Natural killer cell (primary cell): ENCODE data around the gene WDR49. TPM values are rescaled to one million over a fixed set of nuclear protein-coding genes. Genes with fewer than 3 reads are reported as not detected.

Experiments used
- ATAC-seq, 3 donors: fragments of 150-1000 bp in 2 of 3; fragments of 200-7000 bp in 1 of 3; cut with Tn5 transposase; 1 replicate in 1 of 3; 2 replicates in 2 of 3; pipeline ENCODE4 v1.10.0; 2021; ENCODE audit warnings: mild to moderate bottlenecking in 2 of 3, moderate library complexity in 2 of 3
- DNase-seq, 2 donors: peaks; one replicate each; pipeline versions ENCODE4 v3.0.0 to v3.0.0-alpha.2; 2013 to 2021; ENCODE audit warnings: mixed read lengths in 1 of 2
- H3K27ac ChIP-seq: one replicate; pipeline ENCODE4 v1.5.1; 2013; ENCODE audit warnings: mild to moderate bottlenecking, low read length
- H3K27me3 ChIP-seq: one replicate; pipeline ENCODE4 v1.6.1; 2013; ENCODE audit warnings: low read length; ENCODE audit not compliant: control insufficient read depth, insufficient read depth
- H3K36me3 ChIP-seq: one replicate; pipeline ENCODE4 v1.6.1; 2013; ENCODE audit warnings: low read length; ENCODE audit not compliant: control insufficient read depth, insufficient read depth
- H3K4me1 ChIP-seq: one replicate; pipeline ENCODE4 v1.6.1; 2013; ENCODE audit warnings: low read length; ENCODE audit not compliant: control insufficient read depth, insufficient read depth
- H3K4me3 ChIP-seq: one replicate; pipeline ENCODE4 v1.5.1; 2013; ENCODE audit warnings: low read length
- H3K9me3 ChIP-seq: one replicate; pipeline ENCODE4 v1.6.1; 2013; ENCODE audit warnings: low read length; ENCODE audit not compliant: control insufficient read depth, insufficient read depth
- H3K27ac Mint-ChIP-seq, 2 donors: one replicate each; pipeline ENCODE4 v1.8.0; 2022; ENCODE audit warnings: mild to moderate bottlenecking in 2 of 2, mixed read lengths in 2 of 2, moderate library complexity in 1 of 2
- H3K27me3 Mint-ChIP-seq, 2 donors: one replicate each; pipeline ENCODE4 v1.8.0; 2022; ENCODE audit warnings: low read depth in 2 of 2, mixed read lengths in 2 of 2
- H3K36me3 Mint-ChIP-seq: one replicate; pipeline ENCODE4 v1.8.0; 2022; ENCODE audit warnings: mixed read lengths
- H3K4me1 Mint-ChIP-seq, 2 donors: one replicate each; pipeline ENCODE4 v1.8.0; 2022; ENCODE audit warnings: mixed read lengths in 2 of 2
- H3K4me3 Mint-ChIP-seq: one replicate; pipeline ENCODE4 v1.8.0; 2022; ENCODE audit warnings: mild to moderate bottlenecking, moderate library complexity, mixed read lengths
- H3K9me3 Mint-ChIP-seq, 2 donors: one replicate each; pipeline ENCODE4 v1.8.0; 2022; ENCODE audit warnings: mixed read lengths in 2 of 2
- WGBS: methylation state at CpG from one replicate; pipeline ENCODE4 v1.1.7; 2013; ENCODE audit warnings: missing lambda C conversion rate; ENCODE audit not compliant: insufficient coverage; 5-methylcytosine and 5-hydroxymethylcytosine counted together
- intact Hi-C: fragments of 100-400 bp; cut with micrococcal nuclease; formaldehyde crosslinking; loops from one replicate; pipeline ENCODE4 v1.14.2; 2022
- total RNA-seq, 4 donors: library from RNA; stranded (reverse); fragments of 120-200 nt in 1 of 4; gene quantifications; one replicate each; pipeline versions ENCODE4 v1.2.3 to v1.2.4, GENCODE V29; 2013 to 2022
- TF ChIP-seq, protein P1 (sequence below): fragments of 200-600 bp; IDR thresholded peaks from one replicate; pipeline ENCODE4 v1.8.0; 2022; ENCODE audit warnings: antibody characterized with exemption

WDR49 gene
- total RNA-seq, 3 donors from 2014 or later (not counting 1 experiment from before 2014, with no cell fraction given): 1.4 to 1.9 (median 1.5) TPM

DNA sequence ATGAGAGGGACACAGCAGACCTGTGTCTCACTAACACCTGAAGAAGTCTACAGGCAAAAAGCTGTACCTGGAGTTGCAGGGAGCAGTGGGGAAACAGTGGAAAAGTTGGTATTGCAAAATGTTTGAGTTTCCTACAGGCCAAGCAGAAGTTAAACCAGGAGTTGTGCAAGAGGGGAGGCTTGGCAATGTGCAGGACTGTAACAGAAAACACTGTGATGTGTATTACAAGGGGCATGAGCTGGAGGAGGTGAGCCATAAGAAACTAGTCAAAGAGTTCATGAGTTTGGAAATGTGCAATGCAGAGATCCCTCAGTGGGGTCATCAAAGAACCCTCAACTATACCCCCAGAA is 132.8 kb downstream of the WDR49 start:
- TF ChIP-seq, protein P1, sequence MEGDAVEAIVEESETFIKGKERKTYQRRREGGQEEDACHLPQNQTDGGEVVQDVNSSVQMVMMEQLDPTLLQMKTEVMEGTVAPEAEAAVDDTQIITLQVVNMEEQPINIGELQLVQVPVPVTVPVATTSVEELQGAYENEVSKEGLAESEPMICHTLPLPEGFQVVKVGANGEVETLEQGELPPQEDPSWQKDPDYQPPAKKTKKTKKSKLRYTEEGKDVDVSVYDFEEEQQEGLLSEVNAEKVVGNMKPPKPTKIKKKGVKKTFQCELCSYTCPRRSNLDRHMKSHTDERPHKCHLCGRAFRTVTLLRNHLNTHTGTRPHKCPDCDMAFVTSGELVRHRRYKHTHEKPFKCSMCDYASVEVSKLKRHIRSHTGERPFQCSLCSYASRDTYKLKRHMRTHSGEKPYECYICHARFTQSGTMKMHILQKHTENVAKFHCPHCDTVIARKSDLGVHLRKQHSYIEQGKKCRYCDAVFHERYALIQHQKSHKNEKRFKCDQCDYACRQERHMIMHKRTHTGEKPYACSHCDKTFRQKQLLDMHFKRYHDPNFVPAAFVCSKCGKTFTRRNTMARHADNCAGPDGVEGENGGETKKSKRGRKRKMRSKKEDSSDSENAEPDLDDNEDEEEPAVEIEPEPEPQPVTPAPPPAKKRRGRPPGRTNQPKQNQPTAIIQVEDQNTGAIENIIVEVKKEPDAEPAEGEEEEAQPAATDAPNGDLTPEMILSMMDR: no peak
- H3K27ac ChIP-seq: no peak overlapping the region
- intact Hi-C loops: no loop called here
- H3K36me3 ChIP-seq: no peaks in the 10 kb centered on the region
- no peaks in the 10 kb centered on the region for H3K4me1 ChIP-seq
- Mint-ChIP-seq H3K27ac (no peak overlapping the region), H3K36me3 (no peaks in the 10 kb centered on the region), H3K9me3 (peaks cover 0 to 5% of the 10 kb centered on the region in 2 donors), H3K27me3 (no peaks in the 10 kb centered on the region), H3K4me3 (no peak overlapping the region), H3K4me1 (no peaks in the 10 kb centered on the region)
- H3K27me3 ChIP-seq: no peaks in the 10 kb centered on the region
- ATAC-seq (peak in 1 of 3 donors; percentile 24), DNase-seq (peak in 1 of 2 donors; percentile 2)
- H3K4me3 ChIP-seq: no peak overlapping the region
- H3K9me3 ChIP-seq: no peaks in the 10 kb centered on the region

DNA sequence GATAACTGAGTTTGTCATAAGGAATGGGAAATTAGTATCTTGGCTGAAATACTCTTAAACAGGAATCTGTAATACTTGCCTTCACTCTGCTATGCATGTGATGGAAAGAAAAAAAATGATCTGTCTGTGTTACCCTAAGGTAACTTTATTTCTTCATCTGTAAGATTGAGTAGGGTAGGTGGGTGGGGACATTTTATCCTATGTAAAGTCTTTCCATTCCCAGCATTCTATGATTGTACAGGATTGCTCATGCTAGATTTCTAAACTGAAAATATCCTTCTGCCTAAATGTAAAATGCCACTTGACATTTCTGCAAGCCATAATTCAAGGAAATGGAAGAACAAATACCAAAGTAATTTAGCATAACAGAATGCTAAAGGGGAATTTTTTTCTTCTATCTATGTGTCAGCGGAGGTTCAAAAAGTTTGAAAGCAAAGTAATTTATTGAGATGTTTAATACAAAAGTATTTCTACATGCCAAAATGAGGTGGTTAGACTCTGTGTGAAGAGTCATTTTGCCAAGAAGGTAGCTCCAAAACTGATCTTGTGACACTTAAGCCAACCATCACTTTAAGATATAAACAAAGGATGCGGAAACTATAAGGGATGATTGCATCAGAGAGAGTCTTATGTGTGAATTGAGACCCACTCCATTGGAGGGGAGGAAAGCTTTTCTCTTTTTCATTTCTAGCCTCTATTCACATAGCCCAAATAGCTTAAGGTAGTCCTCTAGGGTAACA is 133.3 kb downstream of the WDR49 start:
- intact Hi-C loops: no loop called here
- Mint-ChIP-seq H3K27me3 (no peaks in the 10 kb centered on the region), H3K27ac (no peak overlapping the region), H3K36me3 (no peaks in the 10 kb centered on the region), H3K4me1 (no peaks in the 10 kb centered on the region), H3K9me3 (peaks cover 3 to 7% of the 10 kb centered on the region in 2 donors), H3K4me3 (no peak overlapping the region)
- Histone ChIP-seq H3K4me1 (no peaks in the 10 kb centered on the region), H3K4me3 (no peak overlapping the region), H3K27ac (no peak overlapping the region), H3K9me3 (no peaks in the 10 kb centered on the region), H3K27me3 (no peaks in the 10 kb centered on the region), H3K36me3 (no peaks in the 10 kb centered on the region)
- DNase-seq: no peak
- TF ChIP-seq, protein P1: no peak
- WGBS: 100% methylated on average over 1 of the region's 2 CpGs
- peak in 1 of 3 donors; percentile 14 for ATAC-seq

- Mint-ChIP-seq H3K4me1 (no peaks in the 10 kb centered on the region), H3K36me3 (no peaks in the 10 kb centered on the region), H3K4me3 (no peak overlapping the region), H3K27ac (no peak overlapping the region), H3K9me3 (peaks cover 0 to 4% of the 10 kb centered on the region in 2 donors), H3K27me3 (no peaks in the 10 kb centered on the region)
- Histone ChIP-seq H3K4me1 (no peaks in the 10 kb centered on the region), H3K9me3 (peaks cover 4% of the 10 kb centered on the region), H3K27me3 (no peaks in the 10 kb centered on the region), H3K27ac (no peak overlapping the region), H3K4me3 (no peak overlapping the region), H3K36me3 (no peaks in the 10 kb centered on the region)
- DNase-seq (no peak), ATAC-seq (no peak)
- TF ChIP-seq, protein P1: no peak
- intact Hi-C loops: no loop called here
- 83% methylated on average over 1 of the region's 1 CpG for WGBS
These were observed 145.8 kb downstream of the WDR49 start for GRCh38 chr3:167507954-167508353.

DNA sequence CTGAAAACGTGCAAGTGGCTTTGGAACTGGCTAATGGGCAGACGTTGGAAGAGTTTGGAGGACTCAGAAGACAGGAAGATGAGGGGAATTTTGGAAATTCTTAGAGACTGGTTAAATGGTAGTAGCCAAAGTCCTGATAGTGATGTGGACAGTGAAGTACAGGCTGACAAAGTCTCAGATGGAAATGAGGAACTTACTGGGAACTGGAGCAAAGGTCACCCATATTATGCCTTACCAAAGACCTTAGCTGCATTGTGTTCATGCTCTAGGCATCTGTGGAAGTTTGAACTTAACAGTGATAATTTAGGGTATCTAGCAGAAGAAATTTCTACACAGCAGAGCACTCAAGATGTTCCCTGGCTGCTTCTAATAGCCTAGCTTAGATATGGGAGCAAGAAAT is 151.3 kb downstream of the WDR49 start:
- Mint-ChIP-seq H3K36me3 (no peaks in the 10 kb centered on the region), H3K4me3 (no peak overlapping the region), H3K4me1 (no peaks in the 10 kb centered on the region), H3K27me3 (no peaks in the 10 kb centered on the region), H3K27ac (no peak overlapping the region), H3K9me3 (no peaks in the 10 kb centered on the region)
- Histone ChIP-seq H3K4me1 (no peaks in the 10 kb centered on the region), H3K9me3 (no peaks in the 10 kb centered on the region), H3K27ac (no peak overlapping the region), H3K36me3 (no peaks in the 10 kb centered on the region), H3K4me3 (no peak overlapping the region), H3K27me3 (no peaks in the 10 kb centered on the region)
- intact Hi-C loops: no loop called here
- 69% methylated on average over 2 of the region's 2 CpGs for WGBS
- no peak for ATAC-seq
- no peak for DNase-seq
- TF ChIP-seq, protein P1: no peak
